ENCODE data around the gene XPO6.

Gene XPO6

DNA sequence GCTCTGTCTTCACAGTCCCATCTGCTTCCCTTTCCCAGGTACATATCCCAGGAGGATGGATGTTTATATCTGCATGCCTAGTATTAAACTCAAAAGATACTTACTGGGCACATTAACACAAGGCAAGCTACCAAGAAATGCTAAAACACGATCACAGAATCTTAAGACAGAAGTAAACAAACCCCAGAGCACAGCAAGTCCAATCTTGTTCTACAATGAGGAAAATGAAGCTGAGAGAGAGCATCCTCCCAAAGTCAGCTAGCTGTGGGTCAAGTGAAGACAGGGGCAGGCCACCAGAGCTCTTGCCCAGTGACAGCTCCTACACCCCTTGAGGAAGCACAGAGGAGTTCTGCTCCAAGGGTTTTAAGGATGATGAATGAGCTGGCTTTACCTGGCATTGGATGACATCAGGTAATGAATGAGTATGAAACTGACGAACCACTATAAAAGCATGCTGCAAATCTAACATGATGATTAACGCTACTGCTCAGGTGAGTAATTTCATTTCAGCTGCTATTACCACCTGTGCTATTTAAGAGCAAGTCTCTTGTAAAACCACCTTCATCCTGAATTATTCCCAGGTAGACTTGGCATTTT lies 20.3 kb downstream of the XPO6 start:
- TF ChIP-seq CTCF (IDR thresholded peaks at IDR 0.05; ENCODE audit: insufficient read depth, missing control alignments) = no peak
- FAIRE-seq (no peak), DNase-seq (ENCODE audit: insufficient read length, low spot score) (no peak)

GRCh38 chr16:28189245-28189644 lies 22.5 kb downstream of the XPO6 start:
- DNase-seq (ENCODE audit: insufficient read length, low spot score) = no peak
- no peak for TF ChIP-seq CTCF (IDR thresholded peaks at IDR 0.05; ENCODE audit: insufficient read depth, missing control alignments)
- FAIRE-seq = no peak

GRCh38 chr16:28188085-28188916 lies 23.5 kb downstream of the XPO6 start:
- TF ChIP-seq CTCF (IDR thresholded peaks at IDR 0.05; ENCODE audit: insufficient read depth, missing control alignments) = no peak
- DNase-seq (ENCODE audit: insufficient read length, low spot score) = no peak
- no peak for FAIRE-seq

DNA sequence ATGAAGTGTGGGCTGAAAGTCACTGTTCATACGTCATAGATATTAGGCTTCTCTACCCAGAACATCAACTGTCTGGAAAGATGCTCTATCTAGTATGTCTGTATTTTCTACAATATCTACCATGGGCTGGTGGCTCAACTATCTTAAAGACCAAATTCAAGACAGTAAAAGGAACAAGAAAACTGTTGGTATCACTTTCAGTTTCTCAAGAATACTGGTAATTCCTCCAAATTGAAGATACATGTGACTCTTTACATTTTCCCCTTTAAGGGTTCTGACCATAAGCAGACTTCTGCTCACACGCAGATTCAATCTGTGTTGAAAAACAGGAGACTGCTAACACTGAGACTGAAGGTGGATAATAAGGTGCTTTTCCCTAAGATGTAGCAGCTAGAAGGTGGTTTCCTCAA lies 24.2 kb downstream of the XPO6 start:
- TF ChIP-seq CTCF (IDR thresholded peaks at IDR 0.05; ENCODE audit: insufficient read depth, missing control alignments) = no peak
- FAIRE-seq = no peak
- no peak for DNase-seq (ENCODE audit: insufficient read length, low spot score)

DNA sequence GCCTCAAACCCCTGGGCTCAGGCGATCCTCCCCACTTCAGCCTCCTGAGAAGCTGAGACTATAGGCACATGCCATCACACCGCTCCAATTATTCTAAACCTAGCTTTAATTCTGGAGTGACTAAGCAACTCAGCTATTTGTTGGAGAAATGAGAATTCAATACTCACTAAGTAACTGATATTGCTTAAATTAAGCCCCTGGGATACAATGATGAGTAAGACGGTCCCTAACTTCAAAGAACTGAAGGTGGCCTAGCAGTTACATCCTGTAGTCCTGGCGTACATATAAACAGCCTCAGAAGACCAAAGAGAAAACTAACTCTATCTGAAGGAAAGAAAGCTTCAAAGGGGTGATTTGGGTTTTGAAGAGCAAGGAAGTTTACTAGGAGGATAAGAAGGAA lies 25.0 kb downstream of the XPO6 start:
- DNase-seq (ENCODE audit: insufficient read length, low spot score) (no peak), FAIRE-seq (no peak)
- TF ChIP-seq CTCF (IDR thresholded peaks at IDR 0.05; ENCODE audit: insufficient read depth, missing control alignments) = no peak

GRCh38 chr16:28185696-28186095 lies 26.1 kb downstream of the XPO6 start:
- no peak for TF ChIP-seq CTCF (IDR thresholded peaks at IDR 0.05; ENCODE audit: insufficient read depth, missing control alignments)
- no peak for FAIRE-seq

DNA sequence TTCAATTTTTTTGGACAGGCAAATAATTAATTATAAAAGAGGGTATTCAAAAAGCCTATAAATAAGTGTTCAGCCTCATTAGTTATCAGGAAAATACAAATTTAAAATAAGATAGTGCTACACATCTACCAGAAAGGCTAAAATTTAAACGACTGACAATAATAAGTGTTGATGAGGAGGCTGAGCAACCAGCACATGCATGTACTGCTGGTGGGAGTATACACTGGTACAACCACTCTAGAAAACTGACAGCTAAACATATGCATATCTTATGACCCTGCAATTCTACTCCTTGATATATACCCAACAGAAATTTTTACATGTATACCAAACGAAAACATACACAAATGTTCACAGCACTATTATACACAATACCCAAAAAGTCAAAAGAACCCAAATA lies 27.1 kb downstream of the XPO6 start:
- FAIRE-seq = no peak
- no peak for TF ChIP-seq CTCF (IDR thresholded peaks at IDR 0.05; ENCODE audit: insufficient read depth, missing control alignments)
- no peak for DNase-seq (ENCODE audit: insufficient read length, low spot score)

More at GRCh38 chr16:28185696-28186095, 26.1 kb downstream of the XPO6 start:
- no peak for DNase-seq (ENCODE audit: insufficient read length, low spot score)
